DLD1 (cell line): ENCODE data around the gene SPDYE4.
"Not testable (repeated sequence)": the region's sequence is repeated elsewhere in the genome, so short reads cannot be mapped to it uniquely, and the experiment has no call there.

Experiments
- in situ Hi-C: cut with HindIII; loops from 2 replicates; pipeline ENCODE4 v1.10.0; 2017; ENCODE audit warnings: low sequenced_read_pairs

SPDYE4 gene, protein sequence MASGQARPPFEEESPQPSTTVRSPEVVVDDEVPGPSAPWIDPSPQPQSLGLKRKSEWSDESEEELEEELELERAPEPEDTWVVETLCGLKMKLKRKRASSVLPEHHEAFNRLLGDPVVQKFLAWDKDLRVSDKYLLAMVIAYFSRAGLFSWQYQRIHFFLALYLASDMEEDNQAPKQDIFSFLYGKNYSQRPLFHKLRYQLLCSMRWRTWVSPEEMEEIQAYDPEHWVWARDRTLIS

DNA sequence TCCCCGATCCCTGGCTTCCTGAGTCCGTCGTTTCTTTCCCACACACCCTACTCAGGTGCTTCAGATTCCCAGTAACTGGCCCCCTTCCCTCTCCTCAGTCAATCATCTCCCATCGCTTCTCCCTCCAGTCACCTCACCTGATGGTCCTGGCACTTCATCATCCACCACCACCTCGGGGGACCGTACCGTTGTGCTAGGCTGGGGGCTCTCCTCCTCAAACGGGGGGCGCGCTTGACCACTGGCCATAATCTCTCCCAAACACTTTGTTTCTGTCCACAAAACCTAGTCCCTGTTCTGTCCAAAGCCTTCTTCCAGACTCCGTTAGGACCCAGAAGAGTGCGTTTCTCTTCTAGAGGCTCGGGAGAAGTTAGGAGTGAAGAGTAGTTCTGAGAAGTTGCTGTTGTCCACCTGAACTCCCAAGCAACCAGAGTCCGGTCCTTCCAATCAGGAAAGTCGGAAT is at the start of gene SPDYE4:
Gene SPDYE4 (minus strand): TSS at position 410 of the 460 bp plus-strand sequence. CDS start 164 bp downstream, at position 246.
- in situ Hi-C loops = no loop called here

- in situ Hi-C loops = no loop called here
Measured at GRCh38 chr17:8806926-8807550, 48.7 kb upstream of the SPDYE4 start.

- in situ Hi-C loops = no loop called here
Measured at GRCh38 chr17:8806253-8806925, 48.0 kb upstream of the SPDYE4 start.

GRCh38 chr17:8805396-8805795 is 47.0 kb upstream of the SPDYE4 start:
- in situ Hi-C loops = not testable (repeated sequence)

- in situ Hi-C loops = no loop called here
Measured at GRCh38 chr17:8803531-8804420, 45.4 kb upstream of the SPDYE4 start.

DNA sequence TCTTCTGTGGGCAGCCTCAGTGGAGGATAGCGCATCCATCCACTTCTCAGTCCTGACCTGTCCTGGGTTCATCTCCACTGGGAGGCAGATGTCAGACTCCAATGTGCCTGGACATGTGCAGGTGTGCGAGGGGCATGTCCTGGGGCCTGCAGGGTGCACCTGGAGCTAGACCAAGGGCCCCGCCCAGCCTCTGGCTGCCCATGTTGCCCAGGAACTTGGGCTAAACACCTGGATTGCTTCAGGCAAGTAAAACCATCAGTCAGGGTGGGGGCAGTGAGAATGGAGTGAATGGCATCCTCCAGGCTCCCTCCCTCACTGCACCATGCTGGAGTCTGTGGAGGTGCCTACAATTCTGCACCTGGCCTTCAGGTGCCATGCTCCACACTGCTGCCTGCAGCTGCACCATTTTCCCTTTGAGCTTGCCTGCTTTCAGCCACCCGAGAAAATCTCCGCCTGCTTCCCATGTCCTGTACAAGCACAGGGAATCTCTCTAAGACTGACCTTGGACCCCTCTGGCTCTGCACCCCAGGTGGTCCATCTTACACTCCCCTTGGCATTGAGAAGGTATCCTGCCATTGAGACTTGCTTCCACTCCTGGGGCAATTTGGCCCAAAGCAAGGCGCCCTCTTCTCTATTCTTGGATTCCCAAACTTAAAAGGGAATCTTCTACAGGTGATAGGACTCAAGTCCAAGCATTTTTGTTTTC is 42.9 kb upstream of the SPDYE4 start:
- in situ Hi-C loops = no loop called here

DNA sequence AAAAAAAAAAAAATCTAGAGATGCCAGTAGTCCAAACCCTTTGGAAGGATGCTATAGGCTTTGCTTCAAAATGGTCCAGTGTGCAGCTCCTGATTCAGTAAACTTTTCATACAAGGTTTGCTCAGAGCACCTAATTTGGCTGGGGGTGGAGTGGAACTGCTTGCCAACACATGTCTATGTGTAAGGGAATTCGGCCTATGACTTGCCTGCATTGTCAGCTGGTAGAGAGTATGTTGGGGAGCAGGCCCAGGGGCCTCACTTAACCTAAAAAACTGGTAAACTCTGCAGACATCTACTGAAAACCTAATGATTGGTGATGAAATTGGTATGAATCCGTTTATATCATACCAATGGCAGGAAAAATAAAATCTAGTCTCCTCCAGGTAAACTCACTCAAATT is 42.3 kb upstream of the SPDYE4 start:
- in situ Hi-C loops = no loop called here

DNA sequence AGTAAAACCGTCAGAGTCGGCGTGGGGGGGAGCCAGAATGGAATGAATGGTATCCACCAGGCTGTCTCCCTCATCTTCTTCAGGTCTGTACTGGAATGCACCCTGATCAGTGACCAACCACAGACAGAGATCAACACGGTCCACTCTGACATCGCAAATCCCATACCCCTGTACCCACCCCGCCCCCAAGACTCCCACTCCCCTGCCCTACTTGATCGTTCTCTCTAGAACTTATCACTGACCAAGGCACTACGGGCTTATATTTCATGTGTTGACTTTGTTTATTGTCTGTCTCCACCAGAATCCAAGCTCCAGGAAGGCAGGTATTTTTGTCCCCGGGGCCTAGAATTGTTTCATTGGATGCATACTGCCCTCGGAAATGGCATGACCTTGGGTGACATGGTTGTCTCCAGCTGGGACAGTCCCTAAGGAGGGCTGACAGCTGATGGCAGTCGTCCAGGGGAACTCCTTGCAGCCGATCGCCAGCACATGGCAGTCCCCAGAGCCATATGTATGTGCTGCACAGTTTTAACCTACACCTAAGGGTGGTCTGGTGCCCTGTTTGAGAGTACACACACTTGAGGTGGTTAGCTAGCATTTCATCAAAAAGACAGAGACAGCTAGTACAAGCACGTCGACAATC is 41.3 kb upstream of the SPDYE4 start:
- in situ Hi-C loops = no loop called here

DNA sequence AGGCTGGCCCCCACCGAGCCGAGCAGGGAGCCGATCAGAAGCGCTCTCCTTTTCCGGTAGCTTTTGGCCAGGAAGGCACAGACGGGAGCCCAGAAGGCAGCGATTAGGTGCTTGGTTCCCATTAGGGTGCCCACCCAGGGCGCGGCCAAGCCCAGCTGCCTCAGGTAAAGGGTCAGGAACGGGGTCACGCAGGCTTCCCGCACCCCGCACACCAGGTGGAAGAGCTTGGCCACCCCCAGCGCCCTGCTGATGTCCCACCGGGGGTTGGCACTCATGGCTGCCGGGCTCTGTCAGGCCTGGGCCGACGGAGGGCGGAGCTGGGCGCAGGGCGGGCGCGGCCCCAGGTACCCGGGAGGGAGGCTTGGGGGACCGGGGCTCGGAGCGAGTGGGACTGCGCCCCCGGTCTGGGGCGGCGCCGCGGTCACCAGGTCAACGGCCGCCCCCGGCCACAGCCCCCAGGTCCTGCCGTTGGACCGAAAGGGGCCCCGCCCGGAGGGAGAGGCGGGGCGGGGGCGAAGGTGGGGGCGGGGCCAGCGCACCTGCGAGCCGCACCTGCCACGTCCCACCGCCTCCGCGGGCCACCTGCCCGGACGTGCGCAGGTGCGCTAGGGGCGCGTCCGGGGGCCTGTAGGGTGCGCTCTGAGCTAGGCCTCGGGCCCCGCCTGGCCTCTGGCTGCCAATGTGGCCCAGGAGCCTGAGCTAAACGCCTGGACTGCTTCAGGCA is 40.7 kb upstream of the SPDYE4 start, which contains the start of gene MFSD6L:
Gene MFSD6L (minus strand): TSS at position 520 of the 724 bp plus-strand sequence. CDS start 245 bp downstream, at position 275.
- in situ Hi-C loops = no loop called here

- in situ Hi-C loops = no loop called here
Measured at GRCh38 chr17:8798176-8798845, 40.0 kb upstream of the SPDYE4 start.

DNA sequence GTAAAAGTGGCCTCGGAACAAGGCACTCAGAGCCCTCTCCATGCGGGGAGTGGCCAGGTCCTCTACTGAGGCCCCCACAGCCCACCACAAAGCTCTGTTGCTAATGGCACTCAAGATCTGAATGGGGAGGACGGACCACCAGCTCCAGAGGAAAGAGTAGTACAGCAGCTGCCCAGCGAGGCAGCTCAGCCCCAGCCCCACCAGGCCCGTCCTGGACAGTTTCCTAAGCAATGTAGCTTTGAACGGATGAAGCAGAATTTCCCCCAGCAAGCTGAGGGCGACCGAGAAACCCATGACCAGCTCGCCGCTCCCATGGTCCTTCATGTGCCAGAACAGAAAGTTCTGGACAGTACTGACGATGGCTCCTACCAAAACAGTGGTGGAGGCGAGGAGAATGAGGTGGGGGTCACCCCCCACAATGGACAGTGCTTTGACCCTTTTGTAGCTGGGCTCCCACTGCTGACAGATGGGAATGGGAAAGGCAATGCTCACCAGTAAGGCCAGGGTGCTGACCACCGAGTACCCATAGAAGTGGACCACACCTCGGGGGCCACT is 39.4 kb upstream of the SPDYE4 start:
- in situ Hi-C loops = no loop called here

GRCh38 chr17:8794636-8795035 is 36.3 kb upstream of the SPDYE4 start:
- in situ Hi-C loops = no loop called here

DNA sequence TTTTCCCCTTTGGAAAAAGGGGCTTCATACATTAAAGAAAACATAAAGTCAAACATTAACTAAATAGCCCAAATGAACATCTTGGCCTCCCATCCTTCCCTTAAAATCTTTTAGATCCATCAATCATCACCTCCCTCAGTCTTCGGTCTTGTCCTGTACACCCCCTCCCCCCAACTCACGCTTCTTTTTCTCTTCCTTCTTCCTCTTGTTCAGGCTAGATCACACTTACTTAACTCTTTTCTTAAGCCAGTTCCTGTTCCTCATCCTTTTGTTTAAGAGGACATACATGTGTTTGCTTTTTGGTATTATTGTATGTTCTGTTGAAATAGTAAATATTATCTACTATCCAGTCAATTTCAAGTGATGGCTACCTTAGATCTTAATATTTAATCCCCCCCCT is 35.3 kb upstream of the SPDYE4 start:
- in situ Hi-C loops = no loop called here

DNA sequence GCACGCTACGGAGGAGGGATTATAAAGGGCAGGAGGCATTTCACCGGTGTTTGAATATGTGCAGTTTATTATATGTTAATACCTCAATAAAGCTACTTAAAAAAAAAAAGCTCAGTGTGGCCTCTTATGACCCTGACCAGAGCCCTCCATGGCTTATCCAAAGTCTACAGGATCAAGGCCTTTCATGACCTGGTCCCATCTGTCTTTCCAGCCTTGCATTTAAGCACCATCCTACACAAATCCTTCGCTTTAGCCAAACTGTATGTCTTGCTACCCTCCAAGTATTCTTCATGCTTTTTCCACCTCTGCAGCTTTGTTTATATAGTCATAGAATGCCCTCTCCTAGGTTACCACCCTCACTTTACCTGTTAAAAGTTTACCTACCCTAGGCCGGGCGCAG is 34.3 kb upstream of the SPDYE4 start:
- in situ Hi-C loops = no loop called here

DNA sequence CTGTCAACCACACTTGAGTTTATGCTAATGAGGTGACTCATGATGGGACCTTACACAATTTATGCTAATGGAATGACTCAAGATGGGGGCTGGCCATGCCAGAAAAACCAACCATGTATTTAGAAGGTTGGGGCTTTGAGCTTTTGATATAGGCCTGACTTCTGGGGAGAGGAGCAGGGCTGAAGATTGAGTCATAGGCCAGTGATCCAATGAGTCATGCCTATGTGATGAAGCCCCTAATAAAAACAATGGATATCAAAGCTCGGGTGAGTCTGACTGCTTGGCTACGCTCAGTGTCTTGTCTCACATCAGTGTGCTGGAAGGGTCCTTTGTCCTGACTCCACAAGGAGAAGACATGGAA is 33.5 kb upstream of the SPDYE4 start:
- in situ Hi-C loops = no loop called here

DNA sequence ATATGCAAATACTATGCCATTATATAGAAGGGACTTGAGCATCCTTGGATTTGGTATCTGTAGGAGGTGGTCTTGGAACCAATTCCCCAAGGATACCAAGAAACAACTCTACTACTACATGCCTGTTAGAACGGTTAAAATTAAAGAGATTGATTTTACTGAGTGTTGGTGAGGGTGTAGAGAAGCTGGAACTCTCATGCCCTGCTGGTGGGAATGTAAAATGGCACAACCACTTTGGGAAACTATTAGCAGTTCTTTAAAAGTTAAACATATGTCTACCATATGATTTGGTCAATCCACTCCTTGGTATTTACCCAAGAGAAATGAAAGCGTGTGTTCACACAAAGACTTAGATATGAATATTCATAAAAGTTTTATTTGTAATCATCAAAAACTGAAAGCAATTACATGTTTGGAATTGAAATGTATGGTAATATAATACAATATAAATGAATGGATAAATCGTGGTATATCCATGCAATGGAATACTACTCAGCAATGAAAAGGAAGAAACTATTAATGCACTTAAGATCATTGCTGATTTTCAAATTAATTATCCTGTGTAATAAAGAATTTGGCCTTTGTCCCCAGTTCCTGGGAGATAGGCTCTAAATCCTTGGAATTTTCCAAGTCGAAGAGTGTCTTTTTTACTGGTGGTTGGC is 33.0 kb upstream of the SPDYE4 start:
- in situ Hi-C loops = no loop called here

- in situ Hi-C loops = loop anchor here (10.0 kb wide), 1 partner anchor 65 kb away; no protein-coding TSS in a partner anchor
Measured at GRCh38 chr17:8789743-8790142, 31.4 kb upstream of the SPDYE4 start.

DNA sequence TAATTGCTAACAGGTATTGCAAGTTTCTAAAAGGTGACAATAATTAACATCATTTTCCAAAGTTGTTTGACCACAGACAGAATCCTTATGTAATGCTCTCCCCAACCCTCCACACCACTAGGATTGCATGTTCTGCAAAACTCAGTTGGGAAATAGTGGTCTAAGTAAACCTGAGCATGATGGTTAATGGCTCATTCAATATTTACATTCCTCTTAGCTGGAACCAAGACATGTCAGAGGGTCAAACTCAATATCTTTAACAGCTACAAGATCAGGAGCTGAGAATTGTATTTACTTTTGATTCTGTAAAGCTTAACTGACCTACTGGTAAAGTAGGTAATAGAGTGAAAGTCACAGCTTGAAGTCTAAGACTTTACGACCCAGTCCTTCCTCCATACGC is 30.7 kb upstream of the SPDYE4 start:
- in situ Hi-C loops = loop anchor here (10.0 kb wide), 1 partner anchor 66 kb away; no protein-coding TSS in a partner anchor
